Activated CD8-positive, alpha-beta memory T cell treated with anti-CD3 and anti-CD28 coated beads for 36 hours (primary cell): ENCODE data around the gene TCF4. TPM values are rescaled to one million over a fixed set of nuclear protein-coding genes. Genes with fewer than 3 reads are reported as not detected.

Source experiments
- CTCF ChIA-PET: fragments of 350-600 bp; sonication (Branson Sonifier 250); formaldehyde crosslinking; loops from one replicate; lab custom pipeline; 2021; ENCODE audit warnings: antibody characterized with exemption; lab: Charles Lee
- POLR2A ChIA-PET: fragments of 350-600 bp; sonication (Branson Sonifier 250); formaldehyde crosslinking; loops from one replicate; lab custom pipeline; 2021; ENCODE audit warnings: antibody characterized with exemption; lab: Charles Lee
- total RNA-seq, 2 experiments: library from RNA; stranded (reverse); gene quantifications; one replicate each; pipeline ENCODE4 v1.2.3, GENCODE V29; 2021

TCF4 gene
- total RNA-seq, 2 experiments from 2014 or later, result 0.11 to 0.84 TPM

- CTCF ChIA-PET, result no interaction called here
- POLR2A ChIA-PET, result no interaction called here
Measured at GRCh38 chr18:55265130-55265675, 322.8 kb downstream of the TCF4 start.

- ChIA-PET POLR2A (no interaction called here), CTCF (no interaction called here)
Measured at GRCh38 chr18:55264108-55264507, 323.9 kb downstream of the TCF4 start.

GRCh38 chr18:55262021-55262560 is 325.9 kb downstream of the TCF4 start:
- CTCF ChIA-PET, result no interaction called here

GRCh38 chr18:55261253-55261652 is 326.7 kb downstream of the TCF4 start:
- ChIA-PET POLR2A (no interaction called here), CTCF (no interaction called here)

More at GRCh38 chr18:55262021-55262560, 325.9 kb downstream of the TCF4 start:
- POLR2A ChIA-PET, result no interaction called here

- ChIA-PET POLR2A (no interaction called here), CTCF (no interaction called here)
Measured at GRCh38 chr18:55258088-55258487, 329.9 kb downstream of the TCF4 start.

GRCh38 chr18:55256929-55257289 is 331.1 kb downstream of the TCF4 start:
- POLR2A ChIA-PET, result no interaction called here
- CTCF ChIA-PET, result no interaction called here

GRCh38 chr18:55256226-55256928 is 331.6 kb downstream of the TCF4 start:
- ChIA-PET CTCF (no interaction called here), POLR2A (no interaction called here)

- ChIA-PET POLR2A (no interaction called here), CTCF (no interaction called here)
Measured at GRCh38 chr18:55253814-55254213, 334.2 kb downstream of the TCF4 start.

- ChIA-PET POLR2A (no interaction called here), CTCF (no interaction called here)
Measured at GRCh38 chr18:55252901-55253300, 335.1 kb downstream of the TCF4 start.

GRCh38 chr18:55252053-55252675 is 335.8 kb downstream of the TCF4 start:
- POLR2A ChIA-PET, result no interaction called here
- CTCF ChIA-PET, result no interaction called here

GRCh38 chr18:55251254-55251971 is 336.6 kb downstream of the TCF4 start:
- CTCF ChIA-PET, result no interaction called here

GRCh38 chr18:55250768-55251173 is 337.2 kb downstream of the TCF4 start:
- CTCF ChIA-PET, result no interaction called here
- POLR2A ChIA-PET, result no interaction called here

More at GRCh38 chr18:55251254-55251971, 336.6 kb downstream of the TCF4 start:
- POLR2A ChIA-PET, result no interaction called here

GRCh38 chr18:55249550-55249949 is 338.4 kb downstream of the TCF4 start:
- CTCF ChIA-PET, result no interaction called here
- POLR2A ChIA-PET, result no interaction called here

- ChIA-PET CTCF (no interaction called here), POLR2A (no interaction called here)
Measured at GRCh38 chr18:55248495-55248894, 339.5 kb downstream of the TCF4 start.

GRCh38 chr18:55247032-55247431 is 341.0 kb downstream of the TCF4 start:
- POLR2A ChIA-PET, result no interaction called here
- CTCF ChIA-PET, result no interaction called here

- CTCF ChIA-PET, result no interaction called here
- POLR2A ChIA-PET, result no interaction called here
Measured at GRCh38 chr18:55246278-55246677, 341.7 kb downstream of the TCF4 start.

- POLR2A ChIA-PET, result no interaction called here
- CTCF ChIA-PET, result interaction anchor here (0.6 kb wide), 1 partner anchor 210 kb away, joined by 3 read pairs; no protein-coding TSS in a partner anchor
Measured at GRCh38 chr18:55245211-55245614, 342.8 kb downstream of the TCF4 start.

- CTCF ChIA-PET, result no interaction called here
Measured at GRCh38 chr18:55244546-55244945, 343.4 kb downstream of the TCF4 start.

GRCh38 chr18:55243857-55244256 is 344.1 kb downstream of the TCF4 start:
- POLR2A ChIA-PET, result no interaction called here
- CTCF ChIA-PET, result no interaction called here

More at GRCh38 chr18:55244546-55244945, 343.4 kb downstream of the TCF4 start:
- POLR2A ChIA-PET, result no interaction called here

- POLR2A ChIA-PET, result no interaction called here
- CTCF ChIA-PET, result no interaction called here
Measured at GRCh38 chr18:55243255-55243654, 344.7 kb downstream of the TCF4 start.
